Smooth muscle cell (in vitro differentiated cells): Measurements from ENCODE around the gene ESYT2. TPM values are rescaled to one million over a fixed set of nuclear protein-coding genes. Genes with fewer than 3 reads are reported as not detected.
"Not testable (repeated sequence)": the region's sequence is repeated elsewhere in the genome, so short reads cannot be mapped to it uniquely, and the experiment has no call there.

Source experiments
- DNase-seq: peaks from one replicate; lab custom pipeline; 2025; ENCODE audit not compliant: unreplicated experiment; lab: John Stamatoyannopoulos, UW
- H2AFZ ChIP-seq: fragments of 200-600 bp; sonication (generic); 2 replicates; pipeline ENCODE4 v1.6.0; 2016; ENCODE audit warnings: antibody characterized with exemption, low read depth, mild to moderate bottlenecking
- H3F3A ChIP-seq: fragments of 200-600 bp; sonication (generic); 2 replicates; pipeline ENCODE4 v1.6.0; 2017; ENCODE audit warnings: antibody characterized with exemption, low read depth
- H3K27ac ChIP-seq: fragments of 200-600 bp; sonication (generic); 2 replicates; pipeline ENCODE4 v1.5.1; 2016; ENCODE audit warnings: low read depth, mild to moderate bottlenecking
- H3K27me3 ChIP-seq: fragments of 200-600 bp; sonication (generic); 2 replicates; pipeline ENCODE4 v1.6.1; 2016; ENCODE audit warnings: low read depth, mild to moderate bottlenecking
- H3K36me3 ChIP-seq: fragments of 200-600 bp; sonication (generic); 2 replicates; pipeline ENCODE4 v1.5.1; 2016; ENCODE audit warnings: low read depth
- H3K4me1 ChIP-seq: fragments of 200-600 bp; sonication (generic); 2 replicates; pipeline ENCODE4 v1.5.1; 2016; ENCODE audit warnings: low read depth
- H3K4me2 ChIP-seq: fragments of 200-600 bp; sonication (generic); 2 replicates; pipeline ENCODE4 v1.6.0; 2016; ENCODE audit warnings: mild to moderate bottlenecking
- H3K4me3 ChIP-seq: fragments of 200-600 bp; sonication (generic); 2 replicates; pipeline ENCODE4 v1.5.1; 2016; ENCODE audit warnings: mild to moderate bottlenecking
- H3K79me2 ChIP-seq: fragments of 200-600 bp; sonication (generic); 2 replicates; pipeline ENCODE4 v1.6.0; 2016; ENCODE audit warnings: low read depth, mild to moderate bottlenecking
- H3K9ac ChIP-seq: fragments of 200-600 bp; sonication (generic); 2 replicates; pipeline ENCODE4 v1.6.0; 2016; ENCODE audit warnings: low read depth
- H3K9me3 ChIP-seq: fragments of 200-600 bp; sonication (generic); replicated peaks from 2 replicates; pipeline ENCODE4 v1.5.1; 2016; ENCODE audit warnings: low read depth
- H4K20me1 ChIP-seq: fragments of 200-600 bp; sonication (generic); 2 replicates; pipeline ENCODE4 v1.6.0; 2016; ENCODE audit warnings: low read depth
- CTCF ChIP-seq: fragments of 200-600 bp; sonication (generic); IDR thresholded peaks from 2 replicates; pipeline ENCODE4 v1.5.1; 2017; ENCODE audit warnings: borderline replicate concordance, mild to moderate bottlenecking, antibody characterized with exemption; ENCODE audit not compliant: insufficient read depth, poor library complexity, severe bottlenecking
- WGBS: methylation state at CpG from one replicate; pipeline ENCODE4 v1.1.7; 2016; ENCODE audit warnings: low lambda C conversion rate; 5-methylcytosine and 5-hydroxymethylcytosine counted together
- polyA plus RNA-seq: library from polyadenylated mRNA; unstranded; fragments of >200 nt; fragmentation: Nextera tagmentation; extraction: Ambion mirVana; gene quantifications from 2 replicates; pipeline ENCODE4 v1.2.1, GENCODE V29; 2016
- total RNA-seq: library from RNA; depleted of rRNA; stranded (reverse); fragments of >200 nt; gene quantifications from 2 replicates; pipeline ENCODE4 v1.2.3, GENCODE V29; 2014

ESYT2 gene
- total and polyA plus RNA-seq, 2 experiments from 2014 or later = 27.9 to 69.4 TPM

GRCh38 chr7:158843771-158844170 lies 14.5 kb upstream of the ESYT2 start:
- Histone ChIP-seq H3K27me3 (no peaks in the 10 kb centered on the region), H3K9ac (no peak overlapping the region), H3K79me2 (no peaks in the 10 kb centered on the region), H3K4me3 (no peak overlapping the region), H3K27ac (no peak overlapping the region), H3K4me2 (no peak overlapping the region), H2AFZ (no peak overlapping the region), H3K36me3 (no peaks in the 10 kb centered on the region), H3K4me1 (no peaks in the 10 kb centered on the region), H4K20me1 (no peaks in the 10 kb centered on the region), H3K9me3 (no peaks in the 10 kb centered on the region), H3F3A (no peaks in the 10 kb centered on the region)
- WGBS = 40% methylated on average over 4 of the region's 4 CpGs
- TF ChIP-seq CTCF = no peak
- DNase-seq = no peak

GRCh38 chr7:158842486-158842885 lies 13.2 kb upstream of the ESYT2 start:
- Histone ChIP-seq H3K79me2 (no peaks in the 10 kb centered on the region), H3K27ac (no peak overlapping the region), H3K9ac (no peak overlapping the region), H3K36me3 (no peaks in the 10 kb centered on the region), H3K27me3 (no peaks in the 10 kb centered on the region), H2AFZ (no peak overlapping the region), H4K20me1 (no peaks in the 10 kb centered on the region), H3K4me3 (no peak overlapping the region), H3F3A (no peaks in the 10 kb centered on the region), H3K9me3 (no peaks in the 10 kb centered on the region), H3K4me1 (no peaks in the 10 kb centered on the region), H3K4me2 (no peak overlapping the region)
- DNase-seq = no peak
- WGBS = 96% methylated on average over 4 of the region's 4 CpGs
- no peak for TF ChIP-seq CTCF

GRCh38 chr7:158840604-158841003 lies 11.3 kb upstream of the ESYT2 start:
- no peak overlapping the region for H3K4me2 ChIP-seq
- WGBS = 80% methylated on average over 8 of the region's 8 CpGs
- no peak for DNase-seq
- H3K79me2 ChIP-seq = no peaks in the 10 kb centered on the region
- no peak for TF ChIP-seq CTCF
- H3K4me1 ChIP-seq = no peaks in the 10 kb centered on the region
- H3K9me3 ChIP-seq = no peaks in the 10 kb centered on the region
- no peak overlapping the region for H3K9ac ChIP-seq
- H3K27ac ChIP-seq = no peak overlapping the region
- no peak overlapping the region for H3K4me3 ChIP-seq
- no peaks in the 10 kb centered on the region for H3K36me3 ChIP-seq
- H3F3A ChIP-seq = no peaks in the 10 kb centered on the region
- H3K27me3 ChIP-seq = no peaks in the 10 kb centered on the region
- H2AFZ ChIP-seq = no peak overlapping the region
- no peaks in the 10 kb centered on the region for H4K20me1 ChIP-seq

- not testable (repeated sequence) for H3K79me2 ChIP-seq, H3K36me3 ChIP-seq, H3K27ac ChIP-seq, DNase-seq, H3K27me3 ChIP-seq, H3K9ac ChIP-seq, H3K9me3 ChIP-seq, H4K20me1 ChIP-seq, H3K4me3 ChIP-seq, H3K4me2 ChIP-seq, H3K4me1 ChIP-seq, H2AFZ ChIP-seq, H3F3A ChIP-seq
- WGBS = 54% methylated on average over 8 of the region's 8 CpGs
Observed at GRCh38 chr7:158839177-158839576, 9.9 kb upstream of the ESYT2 start.
